GM12892 (cell line): ENCODE results near the gene EPN2.
"Not testable (repeated sequence)": the region's sequence is repeated elsewhere in the genome, so short reads cannot be mapped to it uniquely, and the experiment has no call there.

Experiments
- DNase-seq: peaks from one replicate; pipeline ENCODE4 v3.0.0; 2011; ENCODE audit not compliant: insufficient read length
- FAIRE-seq: peaks from 2 replicates; lab custom pipeline; 2011; peaks lifted over from hg19 to GRCh38; lab: Jason Lieb, UNC
- POLR2A ChIP-seq: IDR thresholded peaks from 2 replicates; pipeline ENCODE4 v1.6.1; 2011; ENCODE audit warnings: low read depth, low read length, control low read depth
- POLR2AphosphoS5 ChIP-seq: IDR thresholded peaks from 2 replicates; pipeline ENCODE4 v1.6.1; 2011; ENCODE audit warnings: low read depth, low read length, control low read depth
- TAF1 ChIP-seq: IDR thresholded peaks from 2 replicates; pipeline ENCODE4 v1.6.1; 2011; ENCODE audit warnings: low read depth, mild to moderate bottlenecking, control low read depth, low read length, borderline replicate concordance

Gene EPN2

DNA sequence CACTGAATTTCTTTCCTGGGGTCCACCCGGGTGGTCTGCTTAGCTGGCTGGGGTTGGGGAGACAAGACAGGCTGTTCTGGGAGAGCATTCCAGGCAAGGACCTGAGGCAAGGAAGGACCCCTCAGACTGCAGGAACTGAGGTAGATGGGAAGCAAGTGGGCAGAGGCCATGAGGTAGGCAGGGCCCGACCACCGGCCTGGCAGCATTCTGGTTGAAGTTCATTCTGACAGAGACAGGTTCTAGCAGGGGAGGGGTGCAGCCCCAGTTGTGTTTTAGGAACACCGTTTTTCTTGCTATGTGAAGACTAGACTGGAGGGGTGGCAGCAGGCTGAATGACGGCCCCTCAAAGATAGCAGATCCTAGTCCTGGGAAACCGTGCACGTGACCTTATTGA is 107.9 kb downstream of the EPN2 start:
- DNase-seq (no peak), FAIRE-seq (no peak)
- no peak for TF ChIP-seq POLR2AphosphoS5
- no peak for TF ChIP-seq TAF1
- TF ChIP-seq POLR2A, result no peak

DNA sequence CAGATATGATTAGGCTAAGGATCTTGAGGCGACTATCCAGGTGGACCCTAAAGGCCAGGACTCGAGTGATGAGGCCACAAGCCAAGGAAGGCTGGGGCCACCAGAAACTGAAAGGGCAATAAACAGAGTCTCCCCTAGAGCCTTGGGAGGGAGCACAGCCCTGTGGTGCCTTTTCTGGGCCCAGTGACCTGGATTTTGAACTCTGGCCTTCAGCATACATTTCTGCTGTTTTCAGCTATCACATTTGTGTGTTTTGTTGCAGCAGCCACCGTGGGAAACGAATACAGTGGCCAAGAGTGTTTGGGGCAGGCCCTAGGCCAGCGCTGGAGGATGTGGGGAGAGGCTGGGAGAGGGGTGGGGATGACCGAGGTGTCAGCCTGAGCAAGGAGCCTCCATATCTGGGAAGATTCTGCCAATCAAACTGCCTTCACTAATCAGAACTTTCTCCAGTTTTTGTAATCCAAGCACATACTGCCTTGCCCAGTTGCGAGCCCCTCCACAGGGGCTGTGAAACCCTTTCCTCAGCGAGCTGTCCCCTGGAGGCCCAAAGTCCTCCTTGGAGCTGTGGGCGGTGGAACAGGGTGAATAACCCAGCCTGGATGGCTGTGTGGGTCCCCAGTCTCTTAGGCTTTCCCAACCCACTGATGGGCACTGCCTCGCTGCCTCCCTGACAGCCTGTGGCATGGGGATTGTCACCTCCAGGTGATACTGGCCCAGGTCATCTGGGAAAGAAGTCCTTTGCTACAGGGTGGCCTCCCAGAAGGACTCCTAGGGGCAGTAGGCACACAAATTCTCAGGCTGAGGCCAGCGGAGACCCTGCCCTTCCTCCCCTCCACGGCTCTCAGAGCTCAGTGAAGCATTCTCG is 108.6 kb downstream of the EPN2 start:
- TF ChIP-seq TAF1 (no peak), POLR2A (no peak), POLR2AphosphoS5 (no peak)
- FAIRE-seq (no peak), DNase-seq (no peak)

DNA sequence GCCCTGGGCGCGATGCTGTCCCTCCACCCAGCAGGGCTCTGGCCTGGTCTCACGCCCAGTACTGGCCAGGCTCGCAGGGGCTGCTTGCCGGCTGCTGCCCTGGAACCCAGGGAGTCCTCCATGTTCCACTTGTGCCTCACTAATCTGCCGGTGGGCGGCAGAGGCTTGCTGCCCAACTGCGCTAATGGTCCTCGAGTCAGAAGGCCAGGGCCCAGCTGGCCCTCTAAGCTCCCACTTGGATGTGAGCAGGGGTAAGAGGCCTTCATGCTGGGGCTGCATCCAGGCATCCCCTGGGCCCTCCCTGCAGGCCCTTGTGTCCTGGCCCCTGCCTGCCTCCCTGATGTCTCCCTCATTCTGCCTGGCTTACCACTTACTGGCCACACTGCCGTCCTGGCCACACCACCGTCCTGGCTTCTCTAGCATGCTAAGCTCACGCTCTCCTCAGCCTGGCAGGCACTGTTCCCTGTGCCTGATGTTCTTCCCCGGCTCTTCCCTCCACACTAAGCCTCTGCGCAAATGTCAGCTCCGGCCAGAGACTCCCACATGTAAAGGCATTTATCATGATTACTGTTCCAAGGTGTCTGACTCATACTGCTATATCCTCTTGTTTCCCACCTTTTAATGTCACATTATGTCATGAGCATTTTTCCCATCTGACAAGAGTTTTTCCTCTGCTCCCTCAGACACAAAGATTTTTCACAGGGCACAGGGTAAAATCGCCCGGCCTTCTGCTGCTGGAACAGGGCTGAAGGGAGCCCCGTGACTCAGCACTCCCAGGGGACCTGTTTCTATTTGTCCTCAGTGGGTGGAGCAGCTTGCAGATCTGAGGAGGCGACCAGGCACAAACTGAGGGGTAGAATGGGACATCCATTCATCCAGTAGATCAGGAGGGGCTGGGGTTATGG is 109.4 kb downstream of the EPN2 start:
- no peak for FAIRE-seq

DNA sequence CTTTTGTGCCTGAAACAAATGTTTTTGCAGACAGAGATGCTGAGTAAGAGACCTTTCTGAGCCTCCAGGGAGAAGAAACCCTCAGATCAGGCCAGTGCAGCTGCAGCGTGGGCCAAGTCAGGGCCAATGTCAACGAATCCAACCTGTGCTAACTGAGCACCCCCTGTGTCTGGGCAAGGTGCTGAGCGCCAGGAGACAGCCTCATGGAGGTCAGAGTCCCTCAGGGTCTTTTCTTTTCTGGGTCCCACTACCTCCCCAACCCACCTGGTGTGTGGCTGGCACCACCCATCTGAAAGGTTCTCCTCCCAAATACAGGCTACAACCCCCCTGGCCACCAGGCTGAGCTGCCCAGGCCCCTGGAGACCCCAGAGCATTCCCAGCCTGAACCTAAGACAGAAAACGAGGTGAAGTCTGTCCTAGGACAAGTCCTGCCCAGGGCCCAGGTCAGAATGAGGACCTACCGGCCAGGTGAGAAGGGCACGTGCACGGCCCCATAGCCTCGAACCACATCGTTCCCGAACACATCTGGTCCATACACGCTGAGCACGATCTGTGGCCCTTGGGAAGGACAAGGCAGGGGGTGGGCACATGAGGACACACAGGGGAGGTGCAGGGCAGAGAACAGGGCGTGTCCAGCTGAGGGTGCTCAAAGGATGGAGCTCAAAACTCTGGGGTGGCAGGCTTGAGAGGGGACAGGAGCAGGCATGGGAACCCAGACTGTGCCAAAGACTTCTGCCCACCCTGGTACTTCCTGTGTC is 110.3 kb downstream of the EPN2 start:
- TF ChIP-seq POLR2A (no peak), TAF1 (no peak), POLR2AphosphoS5 (no peak)
- no peak for DNase-seq
- no peak for FAIRE-seq

More for the DNA sequence above, 109.4 kb downstream of the EPN2 start:
- TF ChIP-seq POLR2A, result no peak
- TF ChIP-seq TAF1, result no peak
- TF ChIP-seq POLR2AphosphoS5, result no peak
- DNase-seq, result no peak

DNA sequence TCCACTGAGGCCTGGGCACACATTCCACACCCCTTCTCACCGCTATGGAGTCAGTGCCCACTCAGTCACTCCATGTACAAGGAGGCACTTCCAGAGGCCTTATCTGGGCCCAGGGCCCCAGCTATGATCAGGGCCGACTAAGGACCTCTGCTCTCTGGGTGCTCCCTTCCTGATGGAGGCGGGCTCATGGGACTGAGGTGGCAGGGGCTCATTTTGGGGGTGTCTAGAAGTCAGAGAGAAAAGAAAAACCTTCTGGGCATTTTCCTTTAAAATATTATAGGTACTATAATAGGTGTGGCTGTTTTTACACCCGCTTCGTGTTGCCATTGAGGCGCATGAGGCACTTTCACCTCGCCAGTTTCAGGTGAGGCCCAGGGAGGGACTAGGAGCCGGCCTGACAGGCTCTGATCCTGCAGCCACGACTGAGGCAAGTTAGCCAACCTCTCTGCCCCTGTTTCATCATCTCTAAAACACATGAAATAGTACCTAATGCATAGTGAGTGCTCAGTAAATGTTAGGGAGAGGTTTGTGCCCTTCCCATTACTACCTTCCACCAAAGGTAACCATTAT is 111.0 kb downstream of the EPN2 start:
- no peak for FAIRE-seq
- TF ChIP-seq POLR2AphosphoS5, result no peak
- no peak for TF ChIP-seq POLR2A
- TF ChIP-seq TAF1, result no peak
- no peak for DNase-seq

DNA sequence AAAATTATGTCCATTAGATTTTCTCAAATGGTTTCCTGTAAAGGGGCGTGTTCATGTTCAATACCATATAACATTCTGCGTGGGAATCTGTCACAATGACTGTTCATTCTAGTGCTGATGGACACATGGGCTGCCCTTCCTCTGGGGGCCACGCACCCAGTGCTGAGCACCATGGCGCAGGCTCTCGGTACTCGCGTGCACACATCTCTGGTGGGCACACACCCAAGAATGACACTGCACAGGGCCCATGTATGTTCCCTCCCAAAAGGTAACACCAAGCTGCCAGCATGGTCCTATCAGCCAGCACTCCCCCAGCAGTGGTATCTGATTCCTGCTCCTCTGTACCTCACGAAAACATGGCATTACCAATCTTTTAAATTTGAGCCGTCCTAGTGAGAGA is 111.6 kb downstream of the EPN2 start:
- FAIRE-seq, result no peak
- DNase-seq, result no peak
- no peak for TF ChIP-seq TAF1
- TF ChIP-seq POLR2AphosphoS5, result no peak
- no peak for TF ChIP-seq POLR2A

DNA sequence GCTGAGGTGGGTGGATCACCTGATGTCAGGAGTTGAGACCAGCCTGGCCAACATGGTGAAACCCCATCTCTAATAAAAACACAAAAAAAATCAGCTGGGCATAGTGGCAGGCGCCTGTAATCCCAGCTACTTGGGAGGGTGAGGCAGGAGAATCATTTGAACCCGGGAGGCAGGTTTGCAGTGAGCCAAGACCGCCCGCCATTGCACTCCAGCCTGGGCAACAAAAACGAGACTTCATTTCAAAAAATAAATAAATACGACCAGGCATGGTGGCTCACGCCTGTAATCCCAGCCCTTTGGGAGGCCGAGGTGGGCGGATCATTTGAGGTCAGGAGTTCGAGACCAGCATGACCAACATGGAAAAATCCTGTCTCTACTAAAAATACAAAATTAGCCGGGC is 116.2 kb downstream of the EPN2 start:
- not testable (repeated sequence) for FAIRE-seq, DNase-seq

DNA sequence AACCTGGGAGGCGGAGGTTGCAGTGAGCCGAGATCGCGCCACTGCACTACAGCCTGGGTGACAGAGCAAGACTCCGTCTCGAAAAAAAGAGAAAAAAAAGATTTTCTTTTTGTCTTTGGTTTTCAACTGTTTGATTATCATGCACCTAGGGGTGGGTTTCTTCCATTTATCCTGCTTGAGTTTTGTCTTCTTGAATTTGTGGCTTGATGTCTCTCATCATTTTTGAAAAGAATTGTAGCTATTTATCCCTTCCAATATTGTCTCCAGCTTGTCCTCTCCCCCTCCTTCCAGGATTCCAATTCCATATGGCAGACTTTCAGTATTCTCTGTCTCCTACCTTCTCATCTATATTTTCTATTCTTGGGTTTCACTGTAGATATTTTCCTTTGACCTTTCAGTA is 117.6 kb downstream of the EPN2 start:
- no peak for TF ChIP-seq TAF1
- no peak for DNase-seq
- no peak for FAIRE-seq

DNA sequence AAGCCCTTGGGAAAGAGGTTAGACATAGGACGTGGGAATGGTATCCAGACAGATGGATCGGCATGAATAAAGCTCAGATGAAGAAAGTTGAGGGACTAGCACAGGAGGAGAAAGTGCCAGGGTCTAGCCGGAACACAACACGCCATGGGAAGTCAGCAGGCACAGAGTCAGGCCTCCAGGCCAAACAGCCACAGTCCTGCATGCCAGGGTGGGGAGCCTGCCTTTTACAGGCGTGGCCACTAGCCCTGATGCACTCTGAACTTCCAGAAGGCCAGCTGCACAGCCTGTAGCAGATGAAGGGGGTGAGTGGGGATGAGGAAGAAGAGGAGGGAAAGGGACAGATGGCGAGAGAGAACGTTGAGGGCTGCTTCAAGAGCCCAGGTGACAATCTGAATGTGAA is 120.2 kb downstream of the EPN2 start:
- FAIRE-seq, result no peak
- TF ChIP-seq POLR2AphosphoS5 (no peak), POLR2A (no peak), TAF1 (no peak)

DNA sequence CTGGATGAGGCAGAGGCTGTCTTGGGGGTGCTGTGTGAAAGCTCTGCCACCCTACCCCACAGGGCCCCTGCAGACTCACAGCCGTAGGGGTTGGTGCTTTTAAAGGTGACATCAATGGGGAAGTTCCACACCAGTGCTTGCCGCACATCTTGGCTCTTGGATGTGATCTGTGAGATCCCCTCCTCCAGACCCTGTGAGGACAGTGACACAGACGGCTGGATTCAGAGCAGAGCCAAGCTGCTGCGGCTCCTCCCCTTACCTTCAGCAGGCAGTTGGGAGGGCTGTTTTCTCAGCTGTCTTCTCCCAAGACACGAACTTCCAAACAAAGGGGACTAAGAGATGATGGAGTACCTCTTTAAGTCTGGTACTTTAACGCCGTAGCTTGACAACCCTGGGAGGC is 120.6 kb downstream of the EPN2 start:
- FAIRE-seq (no peak), DNase-seq (no peak)
- TF ChIP-seq TAF1 (no peak), POLR2A (no peak), POLR2AphosphoS5 (no peak)

More for the DNA sequence above, 120.2 kb downstream of the EPN2 start:
- DNase-seq, result no peak

DNA sequence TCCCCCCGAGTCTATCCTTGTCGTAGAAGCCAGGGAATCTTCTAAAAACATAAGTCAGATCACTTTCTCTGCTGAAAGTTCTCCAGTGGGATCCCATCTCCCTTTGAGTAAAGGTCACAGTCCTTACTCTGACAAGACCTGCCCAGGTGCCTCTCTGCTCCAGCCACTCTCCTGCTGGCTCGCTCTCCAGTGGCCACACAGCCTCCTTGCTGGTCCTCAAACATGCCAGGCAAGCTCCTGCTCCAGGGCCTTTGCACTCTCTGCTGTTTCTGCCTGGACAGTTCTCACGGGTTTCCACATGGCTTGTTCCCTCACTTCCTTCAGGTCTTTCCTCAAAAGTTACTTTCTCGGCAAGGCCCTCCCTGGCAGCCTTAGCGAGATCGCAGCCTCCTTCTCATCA is 122.0 kb downstream of the EPN2 start:
- no peak for FAIRE-seq

More for the DNA sequence above, 122.0 kb downstream of the EPN2 start:
- DNase-seq, result no peak
- TF ChIP-seq TAF1 (no peak), POLR2AphosphoS5 (no peak)
